Thyroid gland (tissue), 4 donors: ENCODE results near the gene DKC1. TPM values are rescaled to one million over a fixed set of nuclear protein-coding genes. Genes with fewer than 3 reads are reported as not detected.
A peak's percentile ranks its signal among the peaks of the same experiment; 100 is the strongest.

Experiments
- DNase-seq, 2 donors: peaks; one replicate each; pipeline ENCODE4 v3.0.0-alpha.2; 2019
- H3K27ac ChIP-seq, 3 donors: fragments of 200-600 bp; sonication (generic); 1 replicate in 2 of 3; 2 replicates in 1 of 3; pipeline ENCODE4 v1.5.1; 2016 to 2019; ENCODE audit warnings: mild to moderate bottlenecking in 1 of 3, moderate library complexity in 1 of 3
- H3K27me3 ChIP-seq: fragments of 200-600 bp; sonication (generic); one replicate; pipeline ENCODE4 v1.5.1; 2019
- H3K36me3 ChIP-seq, 2 donors: fragments of 200-600 bp; sonication (generic); one replicate each; pipeline ENCODE4 v1.5.1; 2016 to 2019
- H3K4me1 ChIP-seq, 2 donors: fragments of 200-600 bp; sonication (generic); one replicate each; pipeline ENCODE4 v1.5.1; 2017 to 2019
- H3K4me3 ChIP-seq, 3 donors: fragments of 200-600 bp; sonication (generic); replicated peaks in 1 of 3; 1 replicate in 2 of 3; 2 replicates in 1 of 3; pipeline ENCODE4 v1.5.1; 2016; ENCODE audit warnings: mild to moderate bottlenecking in 1 of 3
- H3K9me3 ChIP-seq: fragments of 200-600 bp; sonication (generic); one replicate; pipeline ENCODE4 v1.5.1; 2017
- POLR2A ChIP-seq, 2 donors: fragments of 450-650 bp; IDR thresholded peaks; one replicate each; pipeline ENCODE4 v1.6.1; 2017; ENCODE audit warnings: antibody characterized with exemption in 2 of 2, mild to moderate bottlenecking in 2 of 2, moderate library complexity in 1 of 2
- WGBS, 2 donors: methylation state at CpG; one replicate each; pipeline ENCODE4 v1.1.5; 2017; 5-methylcytosine and 5-hydroxymethylcytosine counted together
- intact Hi-C: fragments of 100-400 bp; cut with DNase I; formaldehyde crosslinking; loops from one replicate; pipeline ENCODE4 v1.15.1; 2023
- total RNA-seq, 4 donors: library from RNA; depleted of rRNA; stranded (reverse); fragments of >200 nt; gene quantifications; one replicate each; pipeline ENCODE4 v1.2.3, GENCODE V29; 2016
- TF ChIP-seq, protein P1 (sequence below), 6 experiments: fragments of 200-600 bp in 3 of 6; fragments of 450-650 bp in 3 of 6; sonication (generic) in 3 of 6; IDR thresholded peaks; one replicate each; pipeline ENCODE4 v1.5.1; 2016 to 2019; ENCODE audit warnings: antibody characterized with exemption in 6 of 6, mild to moderate bottlenecking in 2 of 6, inconsistent platforms in 1 of 6, moderate library complexity in 1 of 6

Gene DKC1
- total RNA-seq: 10 to 100 TPM; 33.8 to 41.5 (median 35.2) TPM

DNA sequence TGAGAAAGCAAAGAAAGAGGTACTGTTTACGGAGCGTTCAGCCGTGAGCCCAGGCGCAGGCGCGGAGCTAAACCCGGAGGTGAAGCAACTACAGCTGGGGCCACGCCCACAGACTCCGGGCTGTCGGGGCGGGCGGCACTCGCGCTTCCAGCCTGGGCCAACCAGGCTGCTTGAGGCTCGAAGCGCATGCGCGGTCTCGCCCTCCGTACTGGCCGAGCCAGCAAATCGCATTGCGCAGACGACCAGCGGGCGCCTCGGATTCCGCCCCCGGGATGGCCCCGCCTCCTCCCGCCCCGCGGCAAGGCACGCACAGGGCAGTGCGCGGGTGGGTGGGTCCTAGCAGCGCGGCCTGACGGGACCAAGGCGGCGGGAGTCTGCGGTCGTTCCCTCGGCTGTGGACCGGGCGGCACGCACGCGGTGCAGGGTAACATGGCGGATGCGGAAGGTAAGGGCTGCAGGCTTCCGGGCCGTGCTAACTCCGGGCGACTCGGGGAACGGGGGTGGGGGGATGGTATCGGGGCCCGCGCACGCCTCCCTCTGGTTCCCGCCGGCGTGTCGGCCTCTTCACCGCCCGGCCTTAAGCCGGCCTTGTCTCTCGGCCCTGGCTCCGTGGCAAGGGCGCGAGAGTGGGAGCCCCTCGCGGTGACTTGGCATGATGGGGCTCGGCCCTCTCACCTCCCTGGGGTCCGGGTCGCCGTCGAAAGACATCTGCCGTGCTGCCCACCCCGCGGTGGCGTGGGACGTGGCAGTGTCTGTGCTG is at the start of gene DKC1:
Gene DKC1 (plus strand): TSS at position 328 of the 760 bp plus-strand sequence. CDS start 102 bp downstream, at position 430.
- H3K27ac ChIP-seq: peak within 1 kb of the TSS; percentile 44 to 81 (median 70)
- peaks cover 6 to 20% of the 10 kb centered on the region in 2 donors for H3K4me1 ChIP-seq
- peaks cover 0 to 11% of the 10 kb centered on the region in 2 donors for H3K36me3 ChIP-seq
- peak in 1 of 2 donors; percentile 71 for TF ChIP-seq POLR2A (IDR thresholded peaks at IDR 0.05)
- TF ChIP-seq, protein P1, sequence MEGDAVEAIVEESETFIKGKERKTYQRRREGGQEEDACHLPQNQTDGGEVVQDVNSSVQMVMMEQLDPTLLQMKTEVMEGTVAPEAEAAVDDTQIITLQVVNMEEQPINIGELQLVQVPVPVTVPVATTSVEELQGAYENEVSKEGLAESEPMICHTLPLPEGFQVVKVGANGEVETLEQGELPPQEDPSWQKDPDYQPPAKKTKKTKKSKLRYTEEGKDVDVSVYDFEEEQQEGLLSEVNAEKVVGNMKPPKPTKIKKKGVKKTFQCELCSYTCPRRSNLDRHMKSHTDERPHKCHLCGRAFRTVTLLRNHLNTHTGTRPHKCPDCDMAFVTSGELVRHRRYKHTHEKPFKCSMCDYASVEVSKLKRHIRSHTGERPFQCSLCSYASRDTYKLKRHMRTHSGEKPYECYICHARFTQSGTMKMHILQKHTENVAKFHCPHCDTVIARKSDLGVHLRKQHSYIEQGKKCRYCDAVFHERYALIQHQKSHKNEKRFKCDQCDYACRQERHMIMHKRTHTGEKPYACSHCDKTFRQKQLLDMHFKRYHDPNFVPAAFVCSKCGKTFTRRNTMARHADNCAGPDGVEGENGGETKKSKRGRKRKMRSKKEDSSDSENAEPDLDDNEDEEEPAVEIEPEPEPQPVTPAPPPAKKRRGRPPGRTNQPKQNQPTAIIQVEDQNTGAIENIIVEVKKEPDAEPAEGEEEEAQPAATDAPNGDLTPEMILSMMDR (IDR thresholded peaks at IDR 0.05): peak in 2 of 6 experiments; percentile 4 to 11
- WGBS, 2 donors: 0% methylated on average over 4 to 7 of the region's 84 CpGs
- intact Hi-C loops: no loop called here
- no peaks in the 10 kb centered on the region for H3K9me3 ChIP-seq
- H3K4me3 ChIP-seq: peak within 1 kb of the TSS; percentile 26 to 40 (median 32)
- peak; percentile 96 to 97 for DNase-seq
- H3K27me3 ChIP-seq: no peaks in the 10 kb centered on the region

DNA sequence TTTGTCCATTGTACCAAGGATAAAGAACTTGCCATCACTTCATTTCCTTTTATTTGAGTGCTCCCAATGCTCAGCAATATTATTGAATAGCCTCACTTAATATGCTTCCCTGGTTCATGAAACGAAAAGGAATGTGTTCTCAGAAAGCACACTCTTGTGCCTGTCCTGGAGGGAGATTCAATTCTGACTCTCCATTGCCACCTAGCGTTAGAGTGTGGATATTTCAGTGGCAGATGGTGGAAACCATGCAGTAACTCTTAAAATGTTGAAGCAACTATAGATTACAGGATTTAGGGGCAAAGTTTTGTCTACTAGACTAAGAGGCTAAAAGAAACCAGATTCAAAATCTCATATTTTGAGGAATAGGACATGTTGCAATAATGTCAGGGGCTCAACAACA is 47.7 kb upstream of the DKC1 start:
- WGBS, 2 donors: 0 to 6% methylated on average over 2 of the region's 2 CpGs
- no peak overlapping the region for H3K27ac ChIP-seq
- H3K4me3 ChIP-seq: no peak overlapping the region
- TF ChIP-seq POLR2A (IDR thresholded peaks at IDR 0.05): no peak
- TF ChIP-seq, protein P1 (IDR thresholded peaks at IDR 0.05): peak; percentile 39 to 81 (median 68)
- no peaks in the 10 kb centered on the region for H3K9me3 ChIP-seq
- intact Hi-C loops: no loop called here
- H3K4me1 ChIP-seq: no peaks in the 10 kb centered on the region
- DNase-seq: peak; percentile 20 to 35
- H3K36me3 ChIP-seq: no peaks in the 10 kb centered on the region
- H3K27me3 ChIP-seq: no peaks in the 10 kb centered on the region

DNA sequence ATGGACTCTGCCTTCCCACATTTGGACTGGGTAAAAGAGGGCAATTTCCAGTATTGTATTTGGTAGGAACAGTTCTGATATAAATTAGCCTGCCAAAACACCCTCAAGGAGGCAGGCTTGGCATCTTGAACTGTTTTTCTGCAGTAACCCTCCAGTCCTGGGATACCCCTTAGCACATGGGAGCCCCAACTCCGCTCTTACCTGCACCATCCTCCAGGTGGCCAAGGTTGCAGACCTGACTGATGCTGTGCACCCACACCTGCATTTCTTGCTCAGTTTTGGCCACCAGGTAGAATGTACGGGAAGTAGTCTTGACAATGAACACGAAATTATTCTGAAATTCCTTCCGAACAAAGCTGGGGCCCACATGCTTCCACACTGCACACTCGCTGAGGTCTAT is 46.8 kb upstream of the DKC1 start:
- H3K4me1 ChIP-seq: no peaks in the 10 kb centered on the region
- DNase-seq: no peak
- no peak overlapping the region for H3K27ac ChIP-seq
- 100% methylated on average over 1 to 5 of the region's 5 CpGs for WGBS, 2 donors
- intact Hi-C loops: no loop called here
- H3K4me3 ChIP-seq: no peak overlapping the region
- no peak for TF ChIP-seq POLR2A (IDR thresholded peaks at IDR 0.05)
- TF ChIP-seq, protein P1 (IDR thresholded peaks at IDR 0.05): no peak
- no peaks in the 10 kb centered on the region for H3K9me3 ChIP-seq
- no peaks in the 10 kb centered on the region for H3K36me3 ChIP-seq
- H3K27me3 ChIP-seq: no peaks in the 10 kb centered on the region

DNA sequence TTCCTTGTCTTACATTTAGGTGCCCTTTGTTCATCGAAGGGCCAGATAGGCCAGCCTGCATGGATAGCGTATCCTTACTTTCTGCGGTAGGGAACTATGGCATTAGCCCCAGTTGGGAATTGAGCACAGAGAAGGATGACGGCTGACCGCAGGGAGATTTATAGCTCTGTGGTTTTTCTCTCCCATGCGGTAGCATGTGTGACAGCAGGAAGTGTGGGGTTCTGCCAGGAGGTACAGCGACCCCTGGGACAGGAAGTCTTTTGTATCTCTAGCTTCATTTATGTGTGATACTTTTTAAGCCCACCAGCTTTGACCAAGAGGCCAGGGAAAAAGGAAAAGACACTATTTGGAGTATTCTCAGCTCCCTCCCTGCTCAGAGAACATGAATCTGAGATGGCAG is 44.8 kb upstream of the DKC1 start:
- Histone ChIP-seq H3K4me3 (no peak overlapping the region), H3K9me3 (no peaks in the 10 kb centered on the region), H3K27me3 (no peaks in the 10 kb centered on the region), H3K4me1 (no peaks in the 10 kb centered on the region), H3K36me3 (no peaks in the 10 kb centered on the region), H3K27ac (no peak overlapping the region)
- no peak for DNase-seq
- TF ChIP-seq, protein P1 (IDR thresholded peaks at IDR 0.05): no peak
- TF ChIP-seq POLR2A (IDR thresholded peaks at IDR 0.05): no peak
- 67% methylated on average over 1 of the region's 7 CpGs; no CpG with 5 or more reads in 1 of the 2 donors for WGBS, 2 donors
- intact Hi-C loops: no loop called here

DNA sequence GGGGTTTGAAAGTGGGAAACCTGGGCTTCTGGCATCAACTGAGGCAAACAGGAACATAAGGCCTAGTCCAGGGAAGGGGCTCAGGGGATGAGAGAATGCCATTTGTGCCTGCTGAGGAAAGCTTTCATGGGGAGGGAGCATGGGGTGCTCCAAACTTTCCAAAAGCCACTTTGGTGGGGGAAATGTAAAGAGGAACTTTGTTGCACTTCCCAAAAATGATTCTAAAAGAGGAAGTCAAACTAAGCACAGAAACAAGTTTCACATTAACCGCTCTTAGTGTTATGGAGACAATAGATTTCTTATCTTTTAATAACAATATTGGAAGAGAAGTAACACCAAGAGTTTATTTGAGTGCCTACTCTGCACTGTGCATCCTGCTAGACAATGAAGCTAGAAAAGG is 44.0 kb upstream of the DKC1 start:
- intact Hi-C loops: no loop called here
- WGBS, 2 donors: 81 to 82% methylated on average over 1 of the region's 1 CpG
- no peak overlapping the region for H3K27ac ChIP-seq

More for the DNA sequence above, 44.0 kb upstream of the DKC1 start:
- Histone ChIP-seq H3K9me3 (no peaks in the 10 kb centered on the region), H3K4me1 (no peaks in the 10 kb centered on the region), H3K36me3 (no peaks in the 10 kb centered on the region), H3K27me3 (no peaks in the 10 kb centered on the region), H3K4me3 (no peak overlapping the region)
- TF ChIP-seq POLR2A (IDR thresholded peaks at IDR 0.05): no peak
- TF ChIP-seq, protein P1 (IDR thresholded peaks at IDR 0.05): no peak
- no peak for DNase-seq
